HG03469 (cell line): ENCODE data around the gene ARHGAP26.
"Not testable (repeated sequence)": the region's sequence is repeated elsewhere in the genome, so short reads cannot be mapped to it uniquely, and the experiment has no call there.

Experiments
- ATAC-seq: cut with Tn5 transposase; IDR thresholded peaks from one replicate; pipeline ENCODE4 v1.9.1; 2021; ENCODE audit warnings: mild to moderate bottlenecking, moderate library complexity, moderate number of reproducible peaks; ENCODE audit not compliant: unreplicated experiment

Gene ARHGAP26

DNA sequence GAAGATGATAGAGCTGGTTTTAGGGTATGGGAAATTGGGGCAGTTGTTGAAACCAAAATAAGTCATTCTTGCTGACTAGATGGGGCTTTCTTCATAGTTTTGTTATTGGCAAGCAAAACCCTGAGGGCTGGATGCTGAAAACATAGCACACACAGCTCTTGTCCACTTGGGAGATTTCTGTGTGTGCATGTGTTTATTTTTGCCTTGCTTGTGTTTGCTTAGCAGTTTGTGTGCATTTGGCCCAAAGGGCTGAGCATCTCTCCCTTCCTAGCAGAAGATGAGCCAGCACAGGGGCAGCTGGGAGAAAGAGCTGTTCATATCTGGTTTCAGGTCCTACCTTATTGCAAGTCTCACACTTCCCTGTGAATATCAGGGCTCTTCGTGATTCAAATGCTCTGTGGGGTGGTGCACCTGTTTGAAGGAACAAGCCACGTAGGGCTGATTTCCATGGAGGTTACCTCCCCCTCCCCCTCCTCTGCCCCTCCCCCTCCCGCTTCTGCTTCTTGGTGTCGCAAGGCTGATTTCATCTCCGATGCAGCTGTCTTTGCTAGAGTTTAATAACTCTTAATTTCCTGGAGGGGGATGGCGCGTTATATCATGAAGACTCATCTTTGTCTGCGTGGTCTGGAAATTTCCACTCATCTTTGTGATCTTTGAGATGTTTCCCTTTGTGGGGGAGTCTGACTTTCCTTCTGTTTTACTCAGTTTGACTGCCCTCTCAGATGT, 296.5 kb downstream of the ARHGAP26 start:
- ATAC-seq, result peak; percentile 58

GRCh38 chr5:143068712-143069111, 298.5 kb downstream of the ARHGAP26 start:
- no peak for ATAC-seq

- no peak for ATAC-seq
These were observed 301.8 kb downstream of the ARHGAP26 start for GRCh38 chr5:143071927-143072326.

DNA sequence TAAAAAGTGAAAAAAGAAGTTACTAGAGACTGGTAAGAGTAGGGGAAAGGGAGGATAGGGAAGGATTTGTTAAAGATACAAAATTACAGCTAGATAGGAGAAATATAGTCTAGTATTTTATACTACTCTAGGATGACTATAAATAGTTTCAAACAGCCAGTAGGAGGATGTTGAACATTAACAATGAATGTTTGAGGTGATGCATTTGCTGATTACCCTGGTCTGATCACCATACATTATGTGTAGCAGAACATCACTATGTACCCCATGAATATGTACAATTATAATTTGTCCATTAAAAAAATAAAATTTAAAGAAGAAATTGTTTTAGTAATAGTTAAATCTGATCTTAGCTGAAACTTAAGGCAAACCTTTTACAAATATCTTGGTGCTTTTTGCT, 302.6 kb downstream of the ARHGAP26 start:
- ATAC-seq, result no peak

- ATAC-seq, result no peak
These were observed 303.6 kb downstream of the ARHGAP26 start for GRCh38 chr5:143073766-143074165.

GRCh38 chr5:143074414-143074996, 304.3 kb downstream of the ARHGAP26 start:
- ATAC-seq, result no peak

- ATAC-seq, result no peak
These were observed 306.2 kb downstream of the ARHGAP26 start for GRCh38 chr5:143076377-143076776.

DNA sequence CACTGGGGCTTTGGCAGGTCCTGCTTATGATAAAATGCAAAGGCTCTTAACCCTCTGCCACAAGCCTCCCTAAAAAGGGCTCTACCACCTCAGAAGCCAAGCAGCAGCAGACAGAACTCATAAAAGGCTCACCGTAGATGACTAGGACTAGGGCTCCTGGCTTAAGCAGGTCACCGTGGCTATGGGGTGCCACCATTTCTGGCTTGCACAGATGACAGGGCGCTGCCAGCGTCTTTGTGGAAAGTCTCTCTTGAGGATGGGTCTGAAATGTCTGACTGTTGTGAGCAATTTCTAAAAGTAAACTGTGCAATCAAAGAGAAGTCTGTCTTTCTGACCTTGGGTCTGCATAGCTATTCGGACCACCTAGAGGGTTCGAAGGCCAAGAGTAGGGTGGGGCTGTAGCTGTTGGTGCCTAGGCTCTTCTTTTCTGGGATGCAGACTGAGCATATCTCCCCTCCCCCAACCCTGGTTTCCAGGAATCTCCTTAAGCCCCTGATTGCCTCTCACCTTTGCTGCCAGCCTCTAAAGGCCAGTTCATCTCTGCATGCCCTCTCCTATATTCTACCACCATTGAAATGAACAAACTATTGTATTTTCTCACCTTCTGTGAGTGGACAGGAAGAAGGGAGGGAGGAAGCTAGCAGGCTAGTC, 307.4 kb downstream of the ARHGAP26 start:
- ATAC-seq, result no peak

DNA sequence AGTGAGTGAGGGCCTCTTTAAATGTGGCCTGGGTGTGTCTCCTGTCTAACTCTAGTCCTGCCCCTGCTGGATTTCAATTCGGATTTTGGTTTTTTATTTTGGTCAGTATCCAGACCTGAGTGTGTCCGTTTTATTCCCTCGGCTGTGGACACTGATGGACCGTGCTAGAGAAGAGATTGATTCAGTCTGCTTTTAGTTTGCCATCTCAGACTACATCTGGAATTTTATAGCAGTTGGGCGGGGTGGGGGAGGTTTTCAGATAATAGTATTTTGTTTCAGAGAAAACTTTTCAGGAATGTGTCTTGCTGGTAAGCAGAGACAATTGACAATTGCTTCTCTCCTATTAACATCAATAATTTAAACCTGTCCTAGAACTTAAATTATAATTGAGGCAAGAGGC, 308.1 kb downstream of the ARHGAP26 start:
- no peak for ATAC-seq

DNA sequence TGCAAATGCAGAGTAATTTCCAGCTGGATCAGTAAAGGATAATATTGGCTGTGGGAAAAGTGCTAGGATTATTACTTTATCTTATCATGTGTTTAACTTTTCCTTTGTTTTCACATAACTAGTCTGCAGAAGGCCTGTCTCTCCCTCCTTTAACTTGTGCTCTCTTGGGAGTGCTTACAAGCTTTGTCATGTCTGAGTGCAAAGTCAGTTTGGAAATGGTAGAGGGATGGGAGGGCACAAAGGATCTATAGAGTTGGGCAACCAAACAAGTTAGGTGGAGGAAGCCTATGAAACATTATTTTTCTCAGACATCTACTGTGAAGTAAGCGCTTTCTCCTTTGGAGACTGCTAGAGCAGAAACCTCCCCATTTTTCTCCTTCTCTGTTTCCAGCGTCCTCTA, 308.8 kb downstream of the ARHGAP26 start:
- no peak for ATAC-seq

- ATAC-seq, result no peak
These were observed 310.2 kb downstream of the ARHGAP26 start for GRCh38 chr5:143080407-143080806.

- ATAC-seq, result no peak
These were observed 310.8 kb downstream of the ARHGAP26 start for GRCh38 chr5:143080982-143081381.

DNA sequence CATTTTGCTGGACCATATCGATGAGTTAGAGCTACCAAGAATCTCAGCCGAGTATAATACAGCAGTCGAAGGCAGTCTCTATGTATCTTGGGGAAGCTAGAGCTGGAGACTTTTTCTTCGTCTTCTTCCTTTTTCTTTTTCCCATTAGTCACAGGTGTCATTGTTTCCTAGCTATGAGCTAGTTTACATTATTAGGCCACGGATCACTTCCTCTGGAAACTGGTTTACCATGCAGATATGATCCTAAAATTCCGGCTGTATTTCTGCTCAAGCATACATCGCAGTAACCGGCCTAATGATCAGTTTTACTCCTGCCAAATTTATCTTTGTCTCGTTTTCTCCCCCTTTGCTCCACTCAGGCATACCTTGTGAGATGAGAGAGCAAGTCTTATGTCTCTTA, 312.8 kb downstream of the ARHGAP26 start:
- no peak for ATAC-seq

- ATAC-seq, result no peak
These were observed 314.2 kb downstream of the ARHGAP26 start for GRCh38 chr5:143084407-143084806.

GRCh38 chr5:143085319-143085917, 315.2 kb downstream of the ARHGAP26 start:
- ATAC-seq, result no peak

- ATAC-seq, result no peak
These were observed 316.4 kb downstream of the ARHGAP26 start for GRCh38 chr5:143086546-143086907.

DNA sequence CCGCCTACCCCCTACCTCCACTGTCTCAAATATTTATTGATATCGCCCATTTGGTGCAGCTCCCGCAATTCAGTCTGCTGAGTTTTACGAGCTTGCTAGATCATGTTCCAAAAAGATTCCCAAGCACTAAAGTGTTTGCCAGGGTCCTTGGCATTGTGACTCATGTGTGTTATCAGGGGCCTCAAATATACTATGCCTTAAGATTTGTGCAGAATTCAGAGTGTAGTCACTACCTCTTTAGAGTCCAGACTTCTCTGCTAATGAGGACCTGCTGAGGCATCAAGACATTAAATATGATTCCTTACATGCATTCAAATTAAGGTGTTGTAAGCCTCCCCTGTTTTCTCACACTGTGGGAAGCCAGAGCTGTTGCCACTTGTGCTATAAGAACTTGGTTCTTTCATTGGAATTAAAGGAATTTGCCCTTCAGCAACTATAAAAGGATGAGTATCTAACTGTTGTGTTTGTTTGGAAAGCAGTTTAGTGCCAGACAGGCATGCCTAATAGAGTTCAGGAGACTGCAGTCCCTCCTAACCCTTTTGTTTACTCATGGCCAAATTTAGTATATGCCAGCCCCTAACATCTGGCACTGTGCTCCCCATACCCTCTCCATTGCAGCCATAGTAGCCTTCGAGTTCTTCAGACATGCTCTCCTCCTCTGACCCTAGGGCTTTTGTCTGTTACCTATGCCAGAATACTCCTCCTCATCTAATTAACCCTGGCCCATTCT, 316.9 kb downstream of the ARHGAP26 start:
- ATAC-seq, result no peak

- ATAC-seq, result not testable (repeated sequence)
These were observed 318.5 kb downstream of the ARHGAP26 start for GRCh38 chr5:143088702-143089101.

DNA sequence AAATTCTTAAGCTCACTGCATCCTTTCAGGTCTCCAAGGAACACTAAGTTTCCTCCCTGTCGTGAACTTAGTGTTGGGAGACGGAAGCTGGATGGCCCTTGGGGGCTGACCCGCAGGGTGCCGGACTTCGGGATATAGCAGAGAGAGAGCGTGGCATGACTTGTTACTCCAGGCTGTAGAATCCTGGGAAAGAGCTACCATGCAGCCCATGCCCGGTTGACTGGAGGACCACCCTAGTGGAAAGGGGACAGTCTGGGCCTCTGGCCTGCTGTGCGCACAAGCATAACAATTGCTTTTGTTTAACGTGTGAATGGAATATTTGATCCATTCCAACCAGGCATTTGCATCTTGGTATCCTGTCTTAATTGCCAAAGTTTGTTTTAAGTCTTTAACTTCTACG, 319.9 kb downstream of the ARHGAP26 start:
- ATAC-seq, result not testable (repeated sequence)

GRCh38 chr5:143092711-143093451, 322.7 kb downstream of the ARHGAP26 start:
- ATAC-seq, result not testable (repeated sequence)
